ENCODE measurements around the gene KCNA10.
"Not testable (repeated sequence)": the region's sequence is repeated elsewhere in the genome, so short reads cannot be mapped to it uniquely, and the experiment has no call there.

The KCNA10 gene

GRCh38 chr1:110535985-110536384 is 17.0 kb upstream of the KCNA10 start:
- DNase-seq (ENCODE audit: low spot score) (no peak), FAIRE-seq (peak; percentile 13)

DNA sequence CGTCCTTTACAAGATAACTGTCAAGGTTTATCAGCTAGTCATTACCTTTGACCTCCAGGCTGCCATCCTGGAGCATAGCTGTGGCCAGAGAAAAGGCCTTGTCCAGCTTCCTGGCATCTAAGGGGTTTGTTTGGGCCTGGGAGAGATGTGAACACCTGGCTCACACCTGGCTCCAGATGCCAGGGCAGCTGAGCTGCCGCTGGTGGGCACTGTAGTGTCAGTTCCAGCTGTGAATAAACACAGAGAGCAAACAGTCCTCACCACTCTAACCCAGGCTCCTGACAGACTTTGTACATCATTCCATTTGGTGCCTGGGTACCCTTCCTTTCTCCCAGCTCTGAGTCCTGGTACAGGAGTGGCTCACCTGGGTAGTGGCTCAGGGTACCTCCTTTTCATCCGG is 14.3 kb upstream of the KCNA10 start:
- DNase-seq (ENCODE audit: low spot score) (no peak), FAIRE-seq (no peak)

DNA sequence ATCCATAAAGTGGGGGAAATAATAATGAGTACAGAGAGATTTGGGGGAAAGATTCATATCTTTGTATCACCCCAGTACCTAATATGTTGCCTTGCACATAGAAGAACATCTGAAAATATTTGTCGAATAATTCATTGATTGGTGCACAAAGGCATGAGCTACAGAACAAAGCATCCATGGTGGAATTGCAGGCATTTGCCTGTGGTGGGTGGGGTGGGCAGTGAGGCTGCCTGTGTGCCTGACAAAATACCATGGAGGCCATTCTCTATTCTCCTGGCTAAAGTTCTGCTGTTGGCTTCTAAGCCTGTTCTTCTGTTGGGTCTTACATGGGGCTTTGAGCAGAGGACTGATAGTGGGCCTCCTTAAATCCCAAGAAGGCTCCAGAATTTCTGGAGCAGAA is 10.0 kb upstream of the KCNA10 start:
- DNase-seq (ENCODE audit: low spot score) (no peak), FAIRE-seq (no peak)

DNA sequence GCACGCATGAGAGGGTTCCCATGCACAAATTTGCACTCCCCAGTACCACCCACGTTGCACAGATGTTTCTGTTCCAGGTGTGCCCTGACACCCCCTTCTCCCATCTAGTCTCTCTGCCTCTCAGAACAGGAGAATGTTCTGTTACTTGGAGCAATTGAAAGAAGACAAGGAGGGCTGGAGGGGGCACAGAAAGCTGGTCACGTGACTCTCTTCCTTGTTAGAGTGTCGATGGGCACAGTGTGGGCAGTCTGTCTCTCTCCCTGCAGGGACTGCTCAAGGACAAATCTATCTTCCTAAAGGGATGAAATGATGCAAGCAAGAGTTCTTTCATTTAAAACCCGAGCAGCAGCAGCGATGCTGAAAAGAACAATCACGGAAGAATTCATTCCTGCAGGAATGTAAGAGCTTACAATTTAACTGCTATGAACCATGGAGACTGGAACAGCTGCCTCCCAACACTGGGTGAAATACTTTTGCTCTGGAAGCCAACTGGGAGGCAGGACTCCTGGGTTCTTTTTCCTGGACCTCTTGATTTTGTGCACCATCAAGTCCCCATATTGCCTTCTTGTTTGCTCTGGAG is 7.3 kb upstream of the KCNA10 start:
- DNase-seq (ENCODE audit: low spot score) (no peak), FAIRE-seq (no peak)

- peak; percentile 93 for FAIRE-seq
- DNase-seq (ENCODE audit: low spot score): peak; percentile 66
These were observed 6.2 kb upstream of the KCNA10 start for GRCh38 chr1:110525249-110525595.

GRCh38 chr1:110524311-110525248 is 5.6 kb upstream of the KCNA10 start:
- DNase-seq (ENCODE audit: low spot score) (peak; percentile 75), FAIRE-seq (peak; percentile 92)

- FAIRE-seq (no peak), DNase-seq (ENCODE audit: low spot score) (no peak)
These were observed 4.0 kb upstream of the KCNA10 start for GRCh38 chr1:110523011-110523410.

GRCh38 chr1:110522560-110522959 is 3.6 kb upstream of the KCNA10 start:
- FAIRE-seq: no peak
- DNase-seq (ENCODE audit: low spot score): no peak

DNA sequence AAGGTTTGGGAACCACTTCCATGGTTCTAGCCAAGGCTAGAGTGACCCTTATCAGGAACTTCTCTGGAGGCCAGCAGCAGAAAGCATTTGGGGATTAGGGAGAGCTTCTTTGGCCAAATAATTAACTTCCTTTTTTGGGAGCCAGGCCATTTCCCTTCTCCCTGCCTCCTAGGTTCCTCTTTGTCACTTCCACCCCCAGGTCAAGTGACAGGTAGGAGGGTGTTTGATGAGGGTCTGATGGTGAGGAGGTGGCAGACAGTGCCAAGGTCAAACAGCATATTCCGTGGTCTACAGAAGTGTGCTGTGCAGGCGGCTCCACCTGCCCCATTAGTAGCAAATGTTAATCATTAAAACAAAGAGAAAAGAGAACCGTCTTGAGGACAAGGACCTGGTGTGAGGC is 1.9 kb upstream of the KCNA10 start:
- FAIRE-seq: no peak

GRCh38 chr1:110515891-110516290 is 3.1 kb downstream of the KCNA10 start:
- FAIRE-seq (no peak), DNase-seq (ENCODE audit: low spot score) (no peak)

More for the DNA sequence above, 1.9 kb upstream of the KCNA10 start:
- DNase-seq (ENCODE audit: low spot score): no peak

- no peak for FAIRE-seq
- no peak for DNase-seq (ENCODE audit: low spot score)
These were observed 3.9 kb downstream of the KCNA10 start for GRCh38 chr1:110515041-110515440.

DNA sequence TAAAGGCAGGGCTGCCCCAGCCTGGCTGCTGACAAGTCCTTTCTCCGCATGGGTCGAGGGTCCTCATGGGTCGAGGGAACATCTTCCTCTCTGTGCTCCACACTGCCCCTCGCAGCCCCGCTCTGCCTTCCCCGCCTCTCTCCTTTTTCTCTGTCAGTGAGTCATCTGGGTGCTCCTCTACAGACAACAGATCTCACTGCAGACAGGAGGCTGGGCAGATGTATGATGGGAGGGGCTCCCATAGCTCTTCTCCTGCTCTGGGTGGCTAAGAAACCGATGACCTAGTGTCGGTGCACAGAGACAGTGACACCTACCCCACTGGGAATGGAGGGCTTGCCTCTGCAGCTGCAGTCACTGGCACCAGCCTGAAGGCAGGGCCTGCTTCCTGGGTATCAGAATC is 5.5 kb downstream of the KCNA10 start:
- FAIRE-seq (no peak), DNase-seq (ENCODE audit: low spot score) (peak; percentile 50)

DNA sequence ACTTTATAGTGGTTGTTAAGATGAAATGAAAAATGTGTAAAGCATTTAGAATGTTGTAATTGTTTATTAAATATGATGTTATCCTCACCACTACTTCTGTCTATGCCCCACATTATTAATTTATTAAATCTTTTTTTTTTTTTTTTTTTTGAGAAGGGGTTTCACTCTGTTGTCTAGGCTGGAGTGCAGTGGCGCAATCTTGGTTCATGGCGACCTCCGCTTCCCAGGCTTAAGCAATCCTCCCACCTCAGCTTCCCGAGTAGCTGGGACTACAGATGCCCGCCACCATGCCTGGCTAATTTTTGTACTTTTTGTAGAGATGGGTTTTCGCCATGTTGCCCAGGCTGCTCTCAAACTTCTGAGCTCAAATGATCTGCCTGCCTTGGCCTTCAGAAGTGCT is 7.5 kb downstream of the KCNA10 start:
- DNase-seq (ENCODE audit: low spot score) (no peak), FAIRE-seq (no peak)

DNA sequence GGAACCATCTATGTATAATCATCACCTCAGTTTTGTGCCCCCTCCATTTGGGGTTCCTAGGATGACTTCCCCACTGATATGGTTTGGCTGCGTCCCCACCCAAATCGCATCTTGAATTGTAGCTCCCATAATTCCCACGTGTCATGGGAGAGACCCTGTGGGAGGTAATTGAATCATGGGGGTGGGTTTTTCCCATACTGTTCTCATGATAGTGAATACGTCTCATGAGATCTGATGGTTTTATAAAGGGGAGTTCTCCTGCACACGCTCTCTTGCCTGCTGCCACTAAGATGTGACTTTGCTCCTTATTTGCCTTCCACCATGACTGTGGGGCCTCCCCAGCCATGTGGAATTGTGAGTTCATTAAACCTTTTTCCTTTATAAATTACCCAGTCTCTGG is 8.1 kb downstream of the KCNA10 start:
- FAIRE-seq; DNase-seq (ENCODE audit: low spot score): not testable (repeated sequence)

GRCh38 chr1:110509655-110510054 is 9.3 kb downstream of the KCNA10 start:
- DNase-seq (ENCODE audit: low spot score) (no peak), FAIRE-seq (peak; percentile 42)

DNA sequence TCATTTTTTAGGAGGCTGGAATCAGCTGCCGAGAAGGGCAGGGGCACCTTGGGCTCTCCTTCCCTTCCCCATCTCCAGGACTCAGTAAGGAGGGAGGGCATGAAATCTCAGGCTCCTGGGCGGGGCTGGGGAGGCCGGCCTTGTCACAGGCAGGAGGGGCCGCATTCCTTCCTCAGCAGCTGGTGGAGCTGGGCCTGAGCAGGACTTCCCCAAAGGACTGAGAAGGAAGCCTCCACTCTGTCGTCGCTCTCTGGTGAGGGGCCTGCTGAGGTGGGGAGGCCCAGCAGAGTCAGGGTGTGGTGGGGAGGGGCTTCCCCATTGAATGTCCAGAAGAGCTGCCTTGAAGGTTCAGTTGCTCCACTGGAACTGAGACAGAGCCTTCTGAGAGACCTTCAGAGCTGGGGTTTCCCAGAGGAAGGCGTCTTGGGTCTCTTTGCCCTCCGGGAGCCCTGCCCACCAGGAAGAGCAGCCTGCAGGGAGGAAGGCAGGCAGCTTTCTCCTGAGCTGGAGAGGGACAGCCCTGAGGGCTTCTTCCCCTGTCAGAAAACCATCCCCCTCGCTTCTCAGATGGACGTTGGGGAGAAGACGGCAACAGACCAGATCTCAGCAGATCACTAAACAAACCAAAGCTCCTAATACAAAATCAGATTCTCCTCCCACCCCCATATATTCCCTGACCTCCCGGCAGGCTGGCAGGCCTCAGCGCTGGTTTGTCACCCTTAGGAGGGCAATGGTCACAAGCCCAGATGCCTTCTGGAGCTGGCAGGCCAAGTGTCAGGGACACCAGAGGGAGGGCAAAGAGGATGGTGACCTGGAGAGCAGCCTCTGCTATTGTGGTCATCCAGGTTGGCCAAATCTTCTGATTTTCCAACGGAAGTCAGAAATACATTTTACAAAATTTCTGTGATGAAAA is 10.7 kb downstream of the KCNA10 start:
- FAIRE-seq: no peak

GRCh38 chr1:110506541-110506940 is 12.4 kb downstream of the KCNA10 start:
- no peak for FAIRE-seq
- no peak for DNase-seq (ENCODE audit: low spot score)

More for the DNA sequence above, 10.7 kb downstream of the KCNA10 start:
- peak; percentile 57 for DNase-seq (ENCODE audit: low spot score)

DNA sequence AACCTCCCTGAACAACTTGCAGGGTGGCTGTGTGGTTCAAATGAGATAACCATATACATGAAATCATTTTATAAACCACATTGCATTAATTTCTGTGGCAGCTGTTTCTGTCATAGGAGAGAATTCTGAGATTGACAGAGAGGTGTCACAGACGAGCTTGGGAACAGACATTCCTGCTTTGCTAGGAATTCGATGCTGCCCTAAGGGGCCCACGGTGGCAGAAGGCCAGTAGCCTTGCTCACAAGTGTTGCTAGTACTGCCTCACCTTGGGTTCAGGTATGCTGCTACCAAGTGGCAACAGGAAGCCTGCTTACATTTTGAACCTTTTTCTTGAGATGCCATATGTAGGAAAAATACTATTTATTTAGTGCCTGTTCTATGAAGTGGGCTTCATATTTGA is 13.4 kb downstream of the KCNA10 start:
- FAIRE-seq (no peak), DNase-seq (ENCODE audit: low spot score) (no peak)

DNA sequence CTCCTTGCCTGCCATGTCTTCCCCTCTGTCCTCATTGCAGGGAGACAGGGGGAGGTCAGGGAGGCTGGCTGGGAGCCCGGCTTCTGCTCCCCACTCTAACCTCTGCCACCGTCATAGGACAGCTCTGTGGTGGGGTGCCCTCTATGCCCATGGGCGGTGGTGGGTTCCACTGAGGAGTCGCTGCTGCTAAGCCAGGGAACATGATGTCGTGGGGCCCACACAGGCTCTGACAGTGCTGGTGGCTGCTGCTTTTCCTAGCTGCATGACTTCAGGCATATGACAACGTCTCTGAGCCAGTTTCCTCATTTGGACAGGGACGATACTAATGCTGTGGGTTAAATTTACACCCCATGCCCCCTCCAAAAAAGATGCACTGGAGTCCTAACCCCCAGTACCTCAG is 14.7 kb downstream of the KCNA10 start:
- no peak for FAIRE-seq
- DNase-seq (ENCODE audit: low spot score): no peak

GRCh38 chr1:110503471-110503870 is 15.5 kb downstream of the KCNA10 start:
- DNase-seq (ENCODE audit: low spot score) (no peak), FAIRE-seq (no peak)

DNA sequence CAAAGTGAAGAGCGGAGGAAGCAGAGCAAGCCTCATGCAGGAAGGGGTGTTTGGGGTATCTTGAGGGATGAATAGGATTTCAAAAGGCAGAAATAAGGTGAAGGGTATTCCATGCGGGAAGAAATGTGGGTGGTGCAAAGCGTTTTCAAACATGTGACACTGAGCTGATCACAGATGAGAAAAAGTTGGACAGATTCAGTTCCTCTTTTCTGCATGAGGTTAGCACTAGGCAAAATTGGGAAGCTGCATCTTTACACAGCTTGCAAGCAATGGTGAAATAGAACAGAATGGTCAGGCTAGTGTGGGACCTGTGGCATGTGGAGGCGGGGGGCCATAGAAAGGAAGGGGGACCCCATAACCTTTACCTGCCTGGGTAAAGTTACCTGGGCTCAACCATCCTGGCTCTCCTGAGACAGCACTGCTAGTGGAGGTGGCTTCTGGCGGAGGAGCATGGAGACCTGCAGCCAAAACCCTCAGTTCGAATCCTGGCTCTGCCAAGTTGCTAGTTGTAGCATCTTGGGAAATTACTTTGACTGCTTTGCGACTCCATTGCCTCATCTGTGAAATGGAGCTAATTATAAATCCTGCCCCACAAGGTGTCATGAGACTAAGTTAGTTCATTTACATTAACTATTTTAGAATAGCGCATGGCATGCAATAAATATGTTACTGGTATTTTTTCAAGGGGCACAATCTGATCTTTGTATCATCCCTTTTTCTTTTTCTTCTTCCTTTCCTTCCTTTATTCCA is 16.4 kb downstream of the KCNA10 start:
- FAIRE-seq (no peak), DNase-seq (ENCODE audit: low spot score) (no peak)
